ENCODE results near the gene HK1. TPM values are rescaled to one million over a fixed set of nuclear protein-coding genes. Genes with fewer than 3 reads are reported as not detected.
"Not testable (repeated sequence)": the region's sequence is repeated elsewhere in the genome, so short reads cannot be mapped to it uniquely, and the experiment has no call there.

HK1 gene
- total RNA-seq, 2 donors from 2014 or later, result 186 to 228 TPM

DNA sequence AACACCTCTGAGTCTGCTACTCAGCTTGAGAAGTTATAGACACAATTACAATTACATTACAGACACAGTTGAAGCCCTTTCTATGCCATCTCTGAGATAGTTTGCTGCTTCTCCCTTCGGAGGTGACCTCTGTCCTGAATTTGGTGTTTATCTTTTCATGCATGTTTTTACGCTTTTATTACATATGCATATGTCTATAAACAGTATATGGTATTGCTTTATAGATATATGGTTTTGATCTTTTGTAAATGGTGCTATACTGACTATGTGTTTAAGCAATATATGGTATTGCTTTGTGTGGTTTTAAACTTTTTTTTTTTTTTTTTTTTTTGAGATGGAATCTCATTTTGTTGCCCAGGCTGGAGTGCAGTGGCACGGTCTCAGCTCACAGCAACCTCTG, 48.4 kb downstream of the HK1 start:
- DNase-seq (ENCODE audit: low spot score), result no peak
- Histone ChIP-seq H3K36me3 (no peaks in the 10 kb centered on the region), H3K4me1 (peaks cover 4 to 87% of the 10 kb centered on the region in 2 donors), H3K27ac (peak overlapping the region; percentile 83 to 90), H3K27me3 (no peaks in the 10 kb centered on the region), H3K9me3 (no peaks in the 10 kb centered on the region), H3K4me3 (no peak overlapping the region)
- TF ChIP-seq, protein P1, sequence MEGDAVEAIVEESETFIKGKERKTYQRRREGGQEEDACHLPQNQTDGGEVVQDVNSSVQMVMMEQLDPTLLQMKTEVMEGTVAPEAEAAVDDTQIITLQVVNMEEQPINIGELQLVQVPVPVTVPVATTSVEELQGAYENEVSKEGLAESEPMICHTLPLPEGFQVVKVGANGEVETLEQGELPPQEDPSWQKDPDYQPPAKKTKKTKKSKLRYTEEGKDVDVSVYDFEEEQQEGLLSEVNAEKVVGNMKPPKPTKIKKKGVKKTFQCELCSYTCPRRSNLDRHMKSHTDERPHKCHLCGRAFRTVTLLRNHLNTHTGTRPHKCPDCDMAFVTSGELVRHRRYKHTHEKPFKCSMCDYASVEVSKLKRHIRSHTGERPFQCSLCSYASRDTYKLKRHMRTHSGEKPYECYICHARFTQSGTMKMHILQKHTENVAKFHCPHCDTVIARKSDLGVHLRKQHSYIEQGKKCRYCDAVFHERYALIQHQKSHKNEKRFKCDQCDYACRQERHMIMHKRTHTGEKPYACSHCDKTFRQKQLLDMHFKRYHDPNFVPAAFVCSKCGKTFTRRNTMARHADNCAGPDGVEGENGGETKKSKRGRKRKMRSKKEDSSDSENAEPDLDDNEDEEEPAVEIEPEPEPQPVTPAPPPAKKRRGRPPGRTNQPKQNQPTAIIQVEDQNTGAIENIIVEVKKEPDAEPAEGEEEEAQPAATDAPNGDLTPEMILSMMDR (IDR thresholded peaks at IDR 0.05), result no peak

GRCh38 chr10:69327463-69328379, 49.4 kb downstream of the HK1 start:
- peak overlapping the region in 1 of 2 donors; percentile 31 for H3K4me3 ChIP-seq
- H3K36me3 ChIP-seq, result no peaks in the 10 kb centered on the region
- H3K27me3 ChIP-seq, result no peaks in the 10 kb centered on the region
- peaks cover 4 to 89% of the 10 kb centered on the region in 2 donors for H3K4me1 ChIP-seq
- peak overlapping the region; percentile 83 to 90 for H3K27ac ChIP-seq
- TF ChIP-seq, protein P1 (IDR thresholded peaks at IDR 0.05), result no peak
- no peaks in the 10 kb centered on the region for H3K9me3 ChIP-seq
- DNase-seq (ENCODE audit: low spot score), result peak; percentile 91

GRCh38 chr10:69328380-69328735, 50.1 kb downstream of the HK1 start:
- no peak for DNase-seq (ENCODE audit: low spot score)
- H3K9me3 ChIP-seq, result no peaks in the 10 kb centered on the region
- peaks cover 4 to 95% of the 10 kb centered on the region in 2 donors for H3K4me1 ChIP-seq
- H3K27ac ChIP-seq, result peak overlapping the region; percentile 83 to 90
- H3K36me3 ChIP-seq, result no peaks in the 10 kb centered on the region
- H3K4me3 ChIP-seq, result peak overlapping the region in 1 of 2 donors; percentile 31
- H3K27me3 ChIP-seq, result no peaks in the 10 kb centered on the region
- TF ChIP-seq, protein P1 (IDR thresholded peaks at IDR 0.05), result no peak

DNA sequence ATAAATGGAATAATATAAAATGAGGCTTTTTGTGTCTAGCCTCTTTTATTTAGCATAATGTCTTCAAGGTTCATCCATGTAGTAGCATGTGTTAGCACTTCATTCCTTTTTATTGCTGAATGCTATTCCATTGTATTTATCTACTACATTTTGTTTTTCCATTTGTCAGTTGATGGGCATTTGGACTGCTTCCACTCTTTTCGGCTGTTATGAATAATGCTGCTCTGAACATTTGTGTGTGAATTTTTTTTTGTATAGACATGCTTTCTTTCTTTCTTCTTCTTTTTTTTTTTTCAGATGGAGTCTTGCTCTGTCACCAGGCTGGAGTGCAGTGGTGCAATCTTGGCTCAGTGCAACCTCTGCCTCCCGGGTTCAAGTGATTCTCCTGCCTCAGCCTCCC, 50.6 kb downstream of the HK1 start:
- H3K27me3 ChIP-seq; DNase-seq (ENCODE audit: low spot score); H3K4me3 ChIP-seq; H3K36me3 ChIP-seq; H3K9me3 ChIP-seq: not testable (repeated sequence)
- H3K27ac ChIP-seq, result peak overlapping the region; percentile 83 to 90
- peaks cover 4 to 96% of the 10 kb centered on the region in 2 donors for H3K4me1 ChIP-seq

- Histone ChIP-seq H3K4me3 (no peak overlapping the region), H3K36me3 (no peaks in the 10 kb centered on the region), H3K27me3 (no peaks in the 10 kb centered on the region), H3K27ac (peak overlapping the region; percentile 83 to 90), H3K9me3 (no peaks in the 10 kb centered on the region), H3K4me1 (peaks cover 4 to 97% of the 10 kb centered on the region in 2 donors)
- DNase-seq (ENCODE audit: low spot score), result no peak
- TF ChIP-seq, protein P1 (IDR thresholded peaks at IDR 0.05), result no peak
Observed at GRCh38 chr10:69329721-69330178, 51.5 kb downstream of the HK1 start.

DNA sequence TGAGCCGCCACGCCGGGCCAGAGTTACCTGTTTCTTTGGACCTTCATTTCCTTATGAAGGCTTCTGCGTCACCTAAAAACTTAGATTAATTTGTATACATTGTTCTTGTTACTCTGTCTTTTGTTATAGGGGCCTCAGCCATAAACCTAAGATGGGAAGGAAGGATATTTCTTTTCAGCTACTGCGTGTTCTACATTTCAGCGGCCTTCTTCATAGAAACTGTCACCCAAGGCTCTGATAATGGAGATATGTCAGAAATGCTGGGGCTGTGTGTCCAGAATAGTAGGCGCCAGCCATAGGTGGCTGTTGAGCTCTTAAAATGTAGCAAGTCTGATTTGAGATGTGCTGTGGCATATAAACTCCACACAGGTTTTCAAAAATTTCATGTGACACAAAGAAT, 52.9 kb downstream of the HK1 start:
- Histone ChIP-seq H3K4me3 (no peak overlapping the region), H3K27ac (peak overlapping the region; percentile 83 to 90), H3K9me3 (no peaks in the 10 kb centered on the region), H3K36me3 (no peaks in the 10 kb centered on the region), H3K27me3 (no peaks in the 10 kb centered on the region), H3K4me1 (peaks cover 4 to 99% of the 10 kb centered on the region in 2 donors)
- no peak for DNase-seq (ENCODE audit: low spot score)
- TF ChIP-seq, protein P1 (IDR thresholded peaks at IDR 0.05), result no peak
